ENCODE measurements around the gene APBB2. TPM values are rescaled to one million over a fixed set of nuclear protein-coding genes. Genes with fewer than 3 reads are reported as not detected.

The APBB2 gene
- total and polyA plus RNA-seq, 10 of the 15 experiments (the other 5 are each of a cell fraction or from before 2014, with no cell fraction given), result 2.7 to 24.6 (median 19.0) TPM

DNA sequence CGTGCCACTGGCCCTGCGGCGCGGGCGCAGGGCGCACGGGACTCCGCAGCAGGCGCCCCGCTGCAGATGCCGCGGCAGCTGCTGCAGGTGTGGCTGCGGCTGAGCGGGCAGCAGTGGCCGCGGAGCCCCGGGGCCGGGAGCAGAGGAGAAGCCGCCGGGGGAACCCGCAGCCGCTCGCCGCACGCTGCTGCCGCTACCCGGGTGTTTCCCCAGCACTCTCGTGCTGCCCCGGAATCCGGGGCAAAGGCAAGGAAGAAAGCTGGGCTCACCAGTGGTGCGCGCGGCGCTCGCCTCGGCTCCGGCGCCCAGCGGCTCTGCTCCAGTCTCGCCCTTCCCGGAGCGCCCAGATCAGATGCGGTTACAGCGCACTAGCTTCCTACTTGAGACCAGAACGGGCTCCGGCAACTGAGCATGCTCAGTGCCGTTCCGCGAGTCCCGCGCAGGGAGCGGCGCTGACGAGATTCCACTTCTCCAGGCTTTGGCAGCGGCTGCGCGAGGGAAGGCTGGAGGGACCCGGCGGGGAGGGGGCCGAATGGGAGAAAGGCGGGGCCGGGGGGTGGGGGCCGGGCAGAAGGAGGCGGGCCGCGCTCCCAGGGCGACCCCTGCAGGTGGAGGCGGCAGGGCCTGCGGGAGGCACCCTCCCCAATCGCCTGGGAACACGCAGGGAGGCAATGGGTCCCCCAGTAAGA lies at the start of gene APBB2 (continued):
- TF ChIP-seq, protein P1, sequence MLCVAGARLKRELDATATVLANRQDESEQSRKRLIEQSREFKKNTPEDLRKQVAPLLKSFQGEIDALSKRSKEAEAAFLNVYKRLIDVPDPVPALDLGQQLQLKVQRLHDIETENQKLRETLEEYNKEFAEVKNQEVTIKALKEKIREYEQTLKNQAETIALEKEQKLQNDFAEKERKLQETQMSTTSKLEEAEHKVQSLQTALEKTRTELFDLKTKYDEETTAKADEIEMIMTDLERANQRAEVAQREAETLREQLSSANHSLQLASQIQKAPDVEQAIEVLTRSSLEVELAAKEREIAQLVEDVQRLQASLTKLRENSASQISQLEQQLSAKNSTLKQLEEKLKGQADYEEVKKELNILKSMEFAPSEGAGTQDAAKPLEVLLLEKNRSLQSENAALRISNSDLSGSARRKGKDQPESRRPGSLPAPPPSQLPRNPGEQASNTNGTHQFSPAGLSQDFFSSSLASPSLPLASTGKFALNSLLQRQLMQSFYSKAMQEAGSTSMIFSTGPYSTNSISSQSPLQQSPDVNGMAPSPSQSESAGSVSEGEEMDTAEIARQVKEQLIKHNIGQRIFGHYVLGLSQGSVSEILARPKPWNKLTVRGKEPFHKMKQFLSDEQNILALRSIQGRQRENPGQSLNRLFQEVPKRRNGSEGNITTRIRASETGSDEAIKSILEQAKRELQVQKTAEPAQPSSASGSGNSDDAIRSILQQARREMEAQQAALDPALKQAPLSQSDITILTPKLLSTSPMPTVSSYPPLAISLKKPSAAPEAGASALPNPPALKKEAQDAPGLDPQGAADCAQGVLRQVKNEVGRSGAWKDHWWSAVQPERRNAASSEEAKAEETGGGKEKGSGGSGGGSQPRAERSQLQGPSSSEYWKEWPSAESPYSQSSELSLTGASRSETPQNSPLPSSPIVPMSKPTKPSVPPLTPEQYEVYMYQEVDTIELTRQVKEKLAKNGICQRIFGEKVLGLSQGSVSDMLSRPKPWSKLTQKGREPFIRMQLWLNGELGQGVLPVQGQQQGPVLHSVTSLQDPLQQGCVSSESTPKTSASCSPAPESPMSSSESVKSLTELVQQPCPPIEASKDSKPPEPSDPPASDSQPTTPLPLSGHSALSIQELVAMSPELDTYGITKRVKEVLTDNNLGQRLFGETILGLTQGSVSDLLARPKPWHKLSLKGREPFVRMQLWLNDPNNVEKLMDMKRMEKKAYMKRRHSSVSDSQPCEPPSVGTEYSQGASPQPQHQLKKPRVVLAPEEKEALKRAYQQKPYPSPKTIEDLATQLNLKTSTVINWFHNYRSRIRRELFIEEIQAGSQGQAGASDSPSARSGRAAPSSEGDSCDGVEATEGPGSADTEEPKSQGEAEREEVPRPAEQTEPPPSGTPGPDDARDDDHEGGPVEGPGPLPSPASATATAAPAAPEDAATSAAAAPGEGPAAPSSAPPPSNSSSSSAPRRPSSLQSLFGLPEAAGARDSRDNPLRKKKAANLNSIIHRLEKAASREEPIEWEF (IDR thresholded peaks at IDR 0.05; ENCODE audit: insufficient replicate concordance, low read depth, low read length), result no peak
- TF ChIP-seq MTA2 (IDR thresholded peaks at IDR 0.05; ENCODE audit: low read depth), result no peak
- TF ChIP-seq MYC (IDR thresholded peaks at IDR 0.05; ENCODE audit: insufficient read depth, insufficient read length, insufficient replicate concordance, low read length, severe bottlenecking), result no peak

DNA sequence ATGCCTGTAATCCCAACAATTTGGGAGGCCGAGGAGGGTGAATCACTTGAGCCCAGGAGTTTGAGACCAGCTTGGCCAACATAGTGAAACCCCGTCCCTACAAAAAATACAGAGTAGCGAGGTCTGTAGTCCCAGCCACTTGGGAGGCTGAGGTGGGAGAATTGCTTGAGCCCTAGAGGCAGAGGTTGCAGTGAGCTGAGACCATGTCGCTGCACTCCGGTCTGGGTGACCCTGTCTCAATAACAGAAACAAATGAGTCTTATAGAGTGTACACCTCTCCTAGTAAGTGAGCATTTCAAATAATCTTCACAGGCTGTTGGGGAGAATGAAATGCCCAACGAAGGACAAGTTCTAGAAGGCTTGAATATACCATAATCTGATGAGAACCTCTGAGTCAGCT lies 47.9 kb upstream of the APBB2 start:
- ChIA-PET CTCF (no interaction called here), POLR2A (no interaction called here), SMC1A (ENCODE audit: uncharacterized antibody, unreplicated experiment) (no interaction called here), RAD21 (ENCODE audit: unreplicated experiment) (no interaction called here)
- Histone ChIP-seq H3K79me2 (ENCODE audit: control insufficient read depth, insufficient read depth, low read length) (no peaks in the 10 kb centered on the region), H4K20me1 (ENCODE audit: control insufficient read depth, insufficient read depth) (no peaks in the 10 kb centered on the region), H3K9me3 (replicated peaks; ENCODE audit: control insufficient read depth, insufficient read depth, low read length) (no peaks in the 10 kb centered on the region), H3K9ac (ENCODE audit: control insufficient read depth, insufficient read depth, low read length) (no peak overlapping the region), H3K4me3 (no peak overlapping the region), H3K27me3 (replicated peaks in 1 of 2; ENCODE audit: control insufficient read depth in 2 of 2, insufficient read depth in 2 of 2, low read length in 1 of 2) (peaks cover 1 to 6% of the 10 kb centered on the region in 2 experiments; a peak in 2 of 4 replicates), H3K4me1 (ENCODE audit: control insufficient read depth, insufficient read depth, low read length) (no peaks in the 10 kb centered on the region; the same call in 1 of the 2 replicates), H2AFZ (ENCODE audit: control insufficient read depth, low read depth, low read length) (no peak overlapping the region), H3K4me2 (ENCODE audit: control insufficient read depth, insufficient read depth) (no peak overlapping the region), H3K36me3 (ENCODE audit: control insufficient read depth in 2 of 2, insufficient read depth in 2 of 2, low read length in 1 of 2) (no peaks in the 10 kb centered on the region), H3K27ac (ENCODE audit: control insufficient read depth, insufficient read depth) (no peak overlapping the region)
- intact Hi-C loops (cut with micrococcal nuclease; ENCODE audit: unreplicated experiment), result no loop called here
- DNase-seq (ENCODE audit: low read depth, low spot score), result no peak
- WGBS (ENCODE audit: insufficient coverage, insufficient replicate concordance, low lambda C conversion rate, missing lambda C conversion rate), result 30% methylated on average over 6 of the region's 6 CpGs
- no peak for ATAC-seq
- in situ Hi-C loops (cut with MboI), result no loop called here
- FAIRE-seq, result no peak
- no TSS peak for BruUV-seq (replicated peaks)
- TF ChIP-seq EED (IDR thresholded peaks at IDR 0.05; ENCODE audit: low read depth), result no peak
- TF ChIP-seq NRF1 (conservative IDR thresholded peaks at IDR 0.05; ENCODE audit: low read depth, low read length), result no peak
- TF ChIP-seq EP300 (IDR thresholded peaks at IDR 0.05; ENCODE audit: borderline replicate concordance in 1 of 2, control insufficient read depth in 1 of 2, low read depth in 2 of 2, low read length in 2 of 2), result no peak
- no peak for TF ChIP-seq MTA2 (IDR thresholded peaks at IDR 0.05; ENCODE audit: low read depth)
- no peak for TF ChIP-seq EZH2 (IDR thresholded peaks at IDR 0.05; ENCODE audit: borderline replicate concordance, control insufficient read depth, low read depth, low read length)
- TF ChIP-seq, protein P1 (IDR thresholded peaks at IDR 0.05; ENCODE audit: insufficient replicate concordance, low read depth, low read length), result no peak
- no peak for TF ChIP-seq MXI1 (IDR thresholded peaks at IDR 0.05; ENCODE audit: low read depth, low read length)
- TF ChIP-seq, protein P2, sequence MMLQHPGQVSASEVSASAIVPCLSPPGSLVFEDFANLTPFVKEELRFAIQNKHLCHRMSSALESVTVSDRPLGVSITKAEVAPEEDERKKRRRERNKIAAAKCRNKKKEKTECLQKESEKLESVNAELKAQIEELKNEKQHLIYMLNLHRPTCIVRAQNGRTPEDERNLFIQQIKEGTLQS (IDR thresholded peaks at IDR 0.05; ENCODE audit: borderline replicate concordance, extremely low read depth, low read depth, low read length), result no peak
